ENCODE data around the gene SOWAHC. TPM values are rescaled to one million over a fixed set of nuclear protein-coding genes. Genes with fewer than 3 reads are reported as not detected.

Gene SOWAHC
- total RNA-seq, 2 donors from 2014 or later = 3.2 to 3.9 TPM

Other genes starting within 250 kb of the SOWAHC start
- 10 to 100 TPM; 50.6 to 63.4 TPM for gene SEPTIN10, start 398 bp upstream of the SOWAHC start, total RNA-seq
- gene RGPD5, start 179.9 kb downstream of the SOWAHC start, total RNA-seq = 10 to 100 TPM; 21.8 to 36.2 TPM